SJSA1 (cell line): ENCODE data around the gene RAD51D. TPM values are rescaled to one million over a fixed set of nuclear protein-coding genes. Genes with fewer than 3 reads are reported as not detected.
A peak's percentile ranks its signal among the peaks of the same experiment; 100 is the strongest.

Experiments used
- DNase-seq, 2 experiments: peaks; one replicate each; pipeline ENCODE4 v3.0.0-alpha.2; 2015 to 2020; ENCODE audit warnings: low spot score in 2 of 2, low read depth in 1 of 2
- H3K27ac ChIP-seq: fragments of 250-450 bp; sonication (Bioruptor Pico); 2 replicates; pipeline ENCODE4 v1.5.1; 2020; ENCODE audit warnings: mild to moderate bottlenecking, moderate library complexity
- H3K27me3 ChIP-seq: fragments of 250-450 bp; sonication (Bioruptor Pico); replicated peaks from 2 replicates; pipeline ENCODE4 v1.5.1; 2020; ENCODE audit warnings: mild to moderate bottlenecking, moderate library complexity
- H3K36me3 ChIP-seq: fragments of 250-450 bp; sonication (Bioruptor Pico); 2 replicates; pipeline ENCODE4 v1.5.1; 2020; ENCODE audit warnings: mild to moderate bottlenecking
- H3K4me1 ChIP-seq: fragments of 250-450 bp; sonication (Bioruptor Pico); replicated peaks from 2 replicates; pipeline ENCODE4 v1.6.1; 2021; ENCODE audit warnings: mild to moderate bottlenecking
- H3K4me3 ChIP-seq: fragments of 250-450 bp; sonication (Bioruptor Pico); 2 replicates; pipeline ENCODE4 v1.5.1; 2020; ENCODE audit warnings: mild to moderate bottlenecking
- H3K9me3 ChIP-seq: fragments of 250-450 bp; sonication (Bioruptor Pico); replicated peaks from 2 replicates; pipeline ENCODE4 v1.5.1; 2020; ENCODE audit warnings: mild to moderate bottlenecking
- total RNA-seq: library from RNA; depleted of rRNA; stranded (reverse); fragments of >200 nt; shearing (Covaris generic); gene quantifications from 2 replicates; pipeline ENCODE4 v1.2.3, GENCODE V29; 2014; rRNA removed

RAD51D gene
- 13.7 and 16.9 TPM in 2 replicates for total RNA-seq

GRCh38 chr17:35119370-35120165 lies at the start of gene RAD51D:
RAD51D (minus strand) TSS chr17:35119860; CDS start chr17:35119613, 247 bp downstream.
- H3K27me3 ChIP-seq = no peaks in the 10 kb centered on the region
- H3K9me3 ChIP-seq = no peaks in the 10 kb centered on the region
- H3K36me3 ChIP-seq = peaks cover 34% of the 10 kb centered on the region
- peak within 1 kb of the TSS; percentile 66 for H3K4me3 ChIP-seq
- peaks cover 43% of the 10 kb centered on the region for H3K4me1 ChIP-seq
- H3K27ac ChIP-seq = peak within 1 kb of the TSS; percentile 66
- DNase-seq = peak; percentile 80 to 85

- Histone ChIP-seq H3K9me3 (no peaks in the 10 kb centered on the region), H3K4me3 (no peak overlapping the region), H3K4me1 (peaks cover 5% of the 10 kb centered on the region; the same call in 1 of the 2 replicates), H3K27ac (no peak overlapping the region), H3K36me3 (no peaks in the 10 kb centered on the region), H3K27me3 (no peaks in the 10 kb centered on the region)
- DNase-seq = no peak
Measured at GRCh38 chr17:35167666-35168065, 48.0 kb upstream of the RAD51D start.

DNA sequence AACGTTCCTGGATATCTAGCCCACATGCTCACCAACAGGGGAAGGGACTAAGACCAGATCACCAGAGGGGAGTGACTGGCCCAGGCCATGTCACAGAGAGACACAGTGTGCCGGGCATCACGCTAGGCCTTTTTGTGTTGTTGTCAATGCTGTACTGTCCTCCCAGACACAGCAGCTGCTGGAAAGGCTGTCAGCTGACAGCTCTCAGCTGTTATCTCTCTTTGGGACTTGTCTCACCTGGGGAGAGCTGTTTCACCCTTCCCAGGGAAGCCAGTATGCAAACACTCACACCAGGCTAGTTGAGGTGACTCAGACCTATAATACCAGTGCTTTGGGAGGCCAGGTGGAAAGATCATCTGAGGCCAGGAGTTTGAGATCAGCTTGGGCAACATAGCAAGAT lies 47.4 kb upstream of the RAD51D start:
- DNase-seq = no peak
- no peaks in the 10 kb centered on the region for H3K27me3 ChIP-seq
- H3K9me3 ChIP-seq = no peaks in the 10 kb centered on the region
- H3K27ac ChIP-seq = no peak overlapping the region
- no peak overlapping the region for H3K4me3 ChIP-seq
- no peaks in the 10 kb centered on the region for H3K36me3 ChIP-seq
- H3K4me1 ChIP-seq = peaks cover 5% of the 10 kb centered on the region; the same call in 1 of the 2 replicates

DNA sequence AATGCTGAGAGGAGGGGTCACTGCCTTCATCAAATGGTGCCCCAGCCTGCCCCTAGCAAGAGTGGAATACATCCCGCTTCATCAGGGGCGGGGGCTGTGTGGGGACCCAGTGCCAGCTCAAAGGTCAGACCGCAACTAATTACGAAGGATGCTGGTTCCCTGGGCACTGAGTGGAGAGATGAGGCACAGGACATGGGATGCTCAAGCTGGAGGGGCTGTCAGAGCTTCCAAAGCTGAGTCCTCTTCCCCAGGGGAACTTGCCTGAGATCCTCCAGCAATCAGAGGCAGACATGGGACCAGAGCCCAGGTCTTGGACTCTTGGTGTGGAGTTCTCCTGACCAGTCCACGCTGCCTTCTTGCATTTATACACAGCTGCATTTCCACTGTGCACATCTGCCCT lies 46.9 kb upstream of the RAD51D start:
- Histone ChIP-seq H3K4me3 (no peak overlapping the region), H3K36me3 (no peaks in the 10 kb centered on the region), H3K9me3 (no peaks in the 10 kb centered on the region), H3K27ac (no peak overlapping the region), H3K27me3 (no peaks in the 10 kb centered on the region), H3K4me1 (no peaks in the 10 kb centered on the region; the same call in 1 of the 2 replicates)
- DNase-seq = no peak

- Histone ChIP-seq H3K27ac (no peak overlapping the region), H3K9me3 (no peaks in the 10 kb centered on the region; the same call in 1 of the 2 replicates), H3K4me3 (no peak overlapping the region), H3K36me3 (no peaks in the 10 kb centered on the region), H3K27me3 (no peaks in the 10 kb centered on the region), H3K4me1 (no peaks in the 10 kb centered on the region)
- no peak for DNase-seq
Measured at GRCh38 chr17:35164716-35165115, 45.1 kb upstream of the RAD51D start.

DNA sequence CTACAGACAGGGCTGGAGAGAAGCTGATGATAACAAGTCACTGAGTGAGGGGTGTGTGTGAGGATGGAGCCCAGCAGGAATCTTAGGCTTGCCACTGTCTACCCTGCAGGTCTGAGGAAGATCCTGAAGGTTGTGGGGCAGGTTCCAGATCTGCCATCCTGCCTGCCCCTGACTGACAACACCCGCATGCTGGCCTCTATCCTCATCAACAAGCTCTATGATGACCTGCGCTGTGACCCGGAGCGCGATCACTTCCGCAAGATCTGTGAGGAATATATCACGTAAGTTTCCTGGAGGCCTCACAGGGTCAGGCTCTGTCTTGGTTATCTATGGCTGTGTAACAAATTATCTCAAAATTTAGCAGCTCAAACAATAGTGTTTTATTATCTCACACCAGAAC lies 44.2 kb upstream of the RAD51D start:
- DNase-seq = no peak
- Histone ChIP-seq H3K4me1 (no peaks in the 10 kb centered on the region), H3K4me3 (no peak overlapping the region), H3K27me3 (no peaks in the 10 kb centered on the region), H3K36me3 (no peaks in the 10 kb centered on the region), H3K27ac (no peak overlapping the region), H3K9me3 (no peaks in the 10 kb centered on the region; the same call in 1 of the 2 replicates)

DNA sequence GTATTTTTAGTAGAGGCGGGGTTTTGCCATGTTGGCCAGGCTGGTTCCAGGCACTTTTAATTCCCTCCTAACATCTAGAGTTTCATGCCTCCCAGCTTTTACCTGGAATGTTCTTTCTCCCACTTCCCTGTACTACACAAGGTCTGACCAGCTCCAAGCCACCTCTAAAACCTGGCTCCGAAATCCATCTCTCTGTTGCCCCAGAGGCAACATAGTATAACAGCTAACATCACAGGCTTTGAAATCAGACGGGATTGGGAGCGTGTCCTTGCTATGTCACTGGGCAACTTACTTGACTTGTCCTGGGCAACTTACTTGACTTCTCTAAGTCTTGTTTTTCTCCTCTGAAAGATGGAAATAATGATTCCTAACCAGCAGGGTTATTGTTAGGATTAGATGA lies 43.1 kb upstream of the RAD51D start:
- H3K27me3 ChIP-seq = no peaks in the 10 kb centered on the region
- H3K9me3 ChIP-seq = no peaks in the 10 kb centered on the region; the same call in 1 of the 2 replicates
- no peak overlapping the region for H3K27ac ChIP-seq
- no peaks in the 10 kb centered on the region for H3K36me3 ChIP-seq
- no peaks in the 10 kb centered on the region for H3K4me1 ChIP-seq
- no peak for DNase-seq
- H3K4me3 ChIP-seq = no peak overlapping the region

DNA sequence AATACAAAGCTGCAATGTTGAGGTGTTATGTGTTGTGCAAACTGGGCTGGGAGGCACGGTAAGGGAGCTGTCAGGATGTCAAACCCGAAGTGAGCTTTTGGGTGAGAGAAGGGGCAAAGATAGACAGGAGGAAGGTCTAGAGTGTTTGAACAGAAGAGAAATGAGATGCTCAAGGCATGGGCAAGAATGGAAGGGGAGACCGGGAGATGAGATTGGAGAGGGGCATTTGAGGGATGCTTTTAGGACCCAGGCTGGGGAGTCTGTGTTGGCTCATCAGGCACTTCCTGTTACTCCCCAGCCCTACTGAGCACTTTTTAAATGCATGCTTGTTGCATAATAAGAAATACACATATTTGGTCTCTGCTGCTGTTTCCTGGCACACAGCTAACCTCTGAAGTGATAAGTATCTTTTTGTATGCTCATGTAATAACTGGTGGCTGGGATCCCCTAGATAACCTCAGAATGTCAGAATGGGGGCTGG lies 41.7 kb upstream of the RAD51D start:
- Histone ChIP-seq H3K4me3 (no peak overlapping the region), H3K9me3 (no peaks in the 10 kb centered on the region; the same call in 1 of the 2 replicates), H3K36me3 (no peaks in the 10 kb centered on the region), H3K4me1 (no peaks in the 10 kb centered on the region), H3K27ac (no peak overlapping the region), H3K27me3 (no peaks in the 10 kb centered on the region)
- DNase-seq = no peak

GRCh38 chr17:35160354-35161201 lies 40.9 kb upstream of the RAD51D start:
- H3K4me1 ChIP-seq = no peaks in the 10 kb centered on the region
- H3K27me3 ChIP-seq = no peaks in the 10 kb centered on the region
- no peak overlapping the region for H3K27ac ChIP-seq
- DNase-seq = no peak
- no peak overlapping the region for H3K4me3 ChIP-seq
- no peaks in the 10 kb centered on the region; the same call in 1 of the 2 replicates for H3K9me3 ChIP-seq
- no peaks in the 10 kb centered on the region for H3K36me3 ChIP-seq

DNA sequence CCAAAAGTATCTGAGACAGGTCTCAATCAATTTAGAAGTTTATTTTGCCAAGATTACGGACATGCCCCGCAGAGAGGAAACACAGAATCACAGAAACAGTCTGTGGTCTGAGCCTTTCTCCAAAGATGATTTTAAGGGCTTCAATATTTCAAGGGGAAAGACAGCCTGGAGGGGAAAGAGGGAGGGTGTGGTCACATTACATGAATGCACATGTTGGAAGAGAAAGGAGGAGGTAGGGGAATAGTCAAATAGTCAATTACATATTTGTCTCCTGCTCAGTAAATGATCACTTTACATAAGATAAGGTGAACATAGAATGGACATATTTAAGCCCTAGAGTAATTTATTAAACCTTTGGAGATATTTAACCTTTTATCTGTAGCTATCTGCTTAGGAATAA lies 40.3 kb upstream of the RAD51D start:
- DNase-seq = no peak
- Histone ChIP-seq H3K27me3 (no peaks in the 10 kb centered on the region), H3K4me1 (no peaks in the 10 kb centered on the region), H3K4me3 (no peak overlapping the region), H3K36me3 (no peaks in the 10 kb centered on the region), H3K27ac (no peak overlapping the region), H3K9me3 (no peaks in the 10 kb centered on the region; the same call in 1 of the 2 replicates)

DNA sequence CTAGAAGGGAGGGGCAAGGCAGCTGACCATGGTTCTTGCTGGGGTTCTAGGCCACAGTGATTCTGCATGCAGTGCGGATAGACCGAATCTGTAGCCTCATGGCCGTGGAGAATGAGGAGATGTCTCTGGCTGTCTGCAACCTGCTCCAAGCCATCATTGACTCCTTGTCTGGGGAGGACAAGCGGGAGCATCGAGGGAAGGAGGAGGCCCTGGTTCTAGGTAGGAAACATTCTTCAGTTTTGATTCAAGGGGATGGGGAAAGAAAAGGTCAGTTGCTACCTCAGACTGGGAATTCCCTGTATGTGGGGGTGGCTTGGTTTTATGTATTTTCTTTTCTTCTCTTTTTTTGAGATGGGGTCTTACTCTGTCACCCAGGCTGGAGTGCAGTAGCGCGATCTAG lies 35.6 kb upstream of the RAD51D start:
- H3K36me3 ChIP-seq = no peaks in the 10 kb centered on the region
- peaks cover 4% of the 10 kb centered on the region; the same call in 1 of the 2 replicates for H3K27me3 ChIP-seq
- no peak overlapping the region for H3K4me3 ChIP-seq
- H3K4me1 ChIP-seq = no peaks in the 10 kb centered on the region
- no peak overlapping the region for H3K27ac ChIP-seq
- DNase-seq = no peak
- no peaks in the 10 kb centered on the region for H3K9me3 ChIP-seq

GRCh38 chr17:35154196-35155165 lies 34.8 kb upstream of the RAD51D start:
- Histone ChIP-seq H3K9me3 (no peaks in the 10 kb centered on the region), H3K27me3 (peaks cover 4% of the 10 kb centered on the region; the same call in 1 of the 2 replicates)
- DNase-seq = no peak

More at GRCh38 chr17:35154196-35155165, 34.8 kb upstream of the RAD51D start:
- Histone ChIP-seq H3K4me1 (no peaks in the 10 kb centered on the region), H3K27ac (no peak overlapping the region), H3K4me3 (no peak overlapping the region), H3K36me3 (no peaks in the 10 kb centered on the region)
